Hepatocyte (in vitro differentiated cells): ENCODE results near the gene GAP43. TPM values are rescaled to one million over a fixed set of nuclear protein-coding genes. Genes with fewer than 3 reads are reported as not detected.

Experiments used
- DNase-seq: peaks from one replicate; pipeline ENCODE4 v3.0.0-alpha.2; 2016; ENCODE audit warnings: low spot score
- H2AFZ ChIP-seq: fragments of 200-600 bp; sonication (generic); 2 replicates; pipeline ENCODE4 v1.6.0; 2016; ENCODE audit warnings: antibody characterized with exemption, mild to moderate bottlenecking
- H3K27ac ChIP-seq: fragments of 200-600 bp; sonication (generic); 2 replicates; pipeline ENCODE4 v1.5.1; 2016; ENCODE audit warnings: mild to moderate bottlenecking
- H3K27me3 ChIP-seq: fragments of 200-600 bp; sonication (generic); 2 replicates; pipeline ENCODE4 v1.6.1; 2016
- H3K36me3 ChIP-seq: fragments of 200-600 bp; sonication (generic); replicated peaks from 2 replicates; pipeline ENCODE4 v1.5.1; 2016; ENCODE audit warnings: low read depth; ENCODE audit not compliant: insufficient read depth
- H3K4me1 ChIP-seq: fragments of 200-600 bp; sonication (generic); 2 replicates; pipeline ENCODE4 v1.5.1; 2016; ENCODE audit warnings: mild to moderate bottlenecking, moderate library complexity; ENCODE audit not compliant: insufficient read depth
- H3K4me2 ChIP-seq: fragments of 200-600 bp; sonication (generic); 2 replicates; pipeline ENCODE4 v1.6.0; 2016
- H3K4me3 ChIP-seq: fragments of 200-600 bp; sonication (generic); 2 replicates; pipeline ENCODE4 v1.5.1; 2016; ENCODE audit warnings: mild to moderate bottlenecking
- H3K79me2 ChIP-seq: fragments of 200-600 bp; sonication (generic); 2 replicates; pipeline ENCODE4 v1.6.0; 2017; ENCODE audit warnings: mild to moderate bottlenecking
- H3K9me2 ChIP-seq: fragments of 200-600 bp; sonication (generic); replicated peaks from 2 replicates; pipeline ENCODE4 v1.6.0; 2017; ENCODE audit warnings: mild to moderate bottlenecking; ENCODE audit not compliant: insufficient read depth
- H3K9me3 ChIP-seq: fragments of 200-600 bp; sonication (generic); 2 replicates; pipeline ENCODE4 v1.5.1; 2016; ENCODE audit warnings: low read depth, mild to moderate bottlenecking
- H4K20me1 ChIP-seq: fragments of 200-600 bp; sonication (generic); 2 replicates; pipeline ENCODE4 v1.6.0; 2016; ENCODE audit warnings: mild to moderate bottlenecking; ENCODE audit not compliant: insufficient read depth, poor library complexity, severe bottlenecking
- EZH2 ChIP-seq: fragments of 200-600 bp; sonication (generic); IDR thresholded peaks from 2 replicates; pipeline ENCODE4 v1.6.1; 2016; ENCODE audit warnings: antibody characterized with exemption, mild to moderate bottlenecking, borderline replicate concordance
- EZH2phosphoT487 ChIP-seq: fragments of 200-600 bp; sonication (generic); IDR thresholded peaks from one replicate; pipeline ENCODE4 v1.6.1; 2018; ENCODE audit warnings: antibody characterized with exemption, mild to moderate bottlenecking, low read depth, moderate library complexity; ENCODE audit not compliant: unreplicated experiment, severe bottlenecking
- WGBS: methylation state at CpG from one replicate; pipeline ENCODE4 v1.1.6; 2016; ENCODE audit warnings: low lambda C conversion rate; ENCODE audit errors: missing lambda C conversion rate; 5-methylcytosine and 5-hydroxymethylcytosine counted together
- polyA plus RNA-seq: library from polyadenylated mRNA; unstranded; fragments of >200 nt; fragmentation: Nextera tagmentation; extraction: Ambion mirVana; gene quantifications from 2 replicates; pipeline ENCODE4 v1.2.1, GENCODE V29; 2016
- total RNA-seq: library from RNA; depleted of rRNA; stranded (reverse); fragments of >200 nt; gene quantifications from 2 replicates; pipeline ENCODE4 v1.2.3, GENCODE V29; 2014
- TF ChIP-seq, protein P1 (sequence below): fragments of 200-600 bp; sonication (generic); IDR thresholded peaks from 2 replicates; pipeline ENCODE4 v1.5.1; 2016; ENCODE audit warnings: antibody characterized with exemption, mild to moderate bottlenecking; ENCODE audit not compliant: poor library complexity

The GAP43 gene
- total and polyA plus RNA-seq, 2 experiments from 2014 or later: 0.60 to 0.81 TPM

DNA sequence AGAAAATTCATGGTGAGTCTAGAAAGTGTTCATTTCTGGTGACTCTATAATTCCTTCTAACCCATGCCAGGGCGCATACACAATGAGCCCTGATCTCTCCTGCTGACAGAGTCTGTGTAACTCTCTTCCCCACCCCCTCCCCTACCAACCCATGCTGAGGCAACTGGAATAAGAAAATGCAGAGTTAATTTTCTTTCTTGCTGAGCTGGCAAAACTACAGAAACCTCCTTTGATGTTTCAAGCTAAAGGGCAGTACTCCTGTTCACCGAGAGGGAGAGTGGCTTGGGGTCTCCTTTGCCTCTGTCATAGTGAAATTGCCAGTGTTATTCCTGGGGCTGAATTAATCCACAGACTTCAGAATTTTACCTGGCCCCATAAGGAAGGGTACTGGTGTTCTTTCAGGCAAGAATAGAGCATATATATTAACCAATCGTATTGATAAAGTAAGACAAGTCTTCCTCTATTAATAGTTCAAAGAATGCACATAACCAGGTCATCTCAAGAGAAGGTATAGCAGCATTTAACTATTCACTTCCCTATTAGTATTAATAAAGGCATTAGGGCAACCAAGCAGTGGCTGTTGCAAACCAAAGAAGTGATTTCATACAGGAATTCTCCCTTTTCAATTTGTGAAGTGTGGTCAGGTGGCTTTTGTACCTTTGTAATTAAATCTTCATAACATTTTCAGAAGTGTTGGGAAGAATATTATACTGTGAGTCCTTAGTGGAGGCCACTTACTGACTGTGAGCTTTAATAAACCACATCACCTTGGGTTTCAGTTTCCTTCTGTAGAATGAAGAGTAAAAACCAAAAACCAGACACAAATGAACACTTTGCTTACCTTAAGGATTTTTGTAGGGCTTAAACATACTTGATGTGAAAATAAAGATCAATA lies 4.1 kb downstream of the GAP43 start:
- H3K27ac ChIP-seq: no peak overlapping the region
- WGBS: 59% methylated on average over 3 of the region's 3 CpGs
- H4K20me1 ChIP-seq: no peaks in the 10 kb centered on the region
- no peaks in the 10 kb centered on the region for H3K36me3 ChIP-seq
- no peaks in the 10 kb centered on the region for H3K4me1 ChIP-seq
- H3K9me2 ChIP-seq: no peaks in the 10 kb centered on the region
- H3K27me3 ChIP-seq: peaks cover 38% of the 10 kb centered on the region
- H3K4me2 ChIP-seq: no peak overlapping the region
- no peak overlapping the region for H3K4me3 ChIP-seq
- H3K79me2 ChIP-seq: no peaks in the 10 kb centered on the region
- TF ChIP-seq EZH2: no peak
- no peak for TF ChIP-seq EZH2phosphoT487
- TF ChIP-seq, protein P1, sequence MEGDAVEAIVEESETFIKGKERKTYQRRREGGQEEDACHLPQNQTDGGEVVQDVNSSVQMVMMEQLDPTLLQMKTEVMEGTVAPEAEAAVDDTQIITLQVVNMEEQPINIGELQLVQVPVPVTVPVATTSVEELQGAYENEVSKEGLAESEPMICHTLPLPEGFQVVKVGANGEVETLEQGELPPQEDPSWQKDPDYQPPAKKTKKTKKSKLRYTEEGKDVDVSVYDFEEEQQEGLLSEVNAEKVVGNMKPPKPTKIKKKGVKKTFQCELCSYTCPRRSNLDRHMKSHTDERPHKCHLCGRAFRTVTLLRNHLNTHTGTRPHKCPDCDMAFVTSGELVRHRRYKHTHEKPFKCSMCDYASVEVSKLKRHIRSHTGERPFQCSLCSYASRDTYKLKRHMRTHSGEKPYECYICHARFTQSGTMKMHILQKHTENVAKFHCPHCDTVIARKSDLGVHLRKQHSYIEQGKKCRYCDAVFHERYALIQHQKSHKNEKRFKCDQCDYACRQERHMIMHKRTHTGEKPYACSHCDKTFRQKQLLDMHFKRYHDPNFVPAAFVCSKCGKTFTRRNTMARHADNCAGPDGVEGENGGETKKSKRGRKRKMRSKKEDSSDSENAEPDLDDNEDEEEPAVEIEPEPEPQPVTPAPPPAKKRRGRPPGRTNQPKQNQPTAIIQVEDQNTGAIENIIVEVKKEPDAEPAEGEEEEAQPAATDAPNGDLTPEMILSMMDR: no peak
- H2AFZ ChIP-seq: no peak overlapping the region
- no peaks in the 10 kb centered on the region for H3K9me3 ChIP-seq
- no peak for DNase-seq

DNA sequence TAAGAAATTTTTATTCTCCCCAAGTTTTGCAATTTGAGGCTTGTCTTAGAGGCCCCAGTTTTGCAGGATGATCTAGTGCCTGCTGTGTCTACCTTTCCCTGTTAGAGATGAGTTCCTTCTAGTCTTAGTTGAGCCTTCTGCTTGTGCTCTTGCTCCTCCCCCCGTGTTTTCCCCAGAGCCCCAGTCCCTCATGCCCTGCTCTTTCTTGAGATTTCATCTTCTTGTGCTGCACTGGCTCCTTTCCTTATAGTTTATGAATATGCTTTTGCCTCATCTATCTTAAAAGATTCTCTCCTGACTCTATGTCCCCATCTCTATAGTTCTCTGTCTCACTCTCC lies 4.7 kb downstream of the GAP43 start:
- Histone ChIP-seq H3K9me3 (no peaks in the 10 kb centered on the region), H4K20me1 (no peaks in the 10 kb centered on the region), H3K27me3 (peaks cover 35% of the 10 kb centered on the region), H3K4me3 (no peak overlapping the region), H3K36me3 (no peaks in the 10 kb centered on the region), H2AFZ (no peak overlapping the region), H3K4me1 (no peaks in the 10 kb centered on the region), H3K4me2 (no peak overlapping the region), H3K9me2 (no peaks in the 10 kb centered on the region), H3K79me2 (no peaks in the 10 kb centered on the region), H3K27ac (no peak overlapping the region)
- TF ChIP-seq, protein P1: no peak
- TF ChIP-seq EZH2 (no peak), EZH2phosphoT487 (no peak)
- no peak for DNase-seq
- 47% methylated on average over 1 of the region's 1 CpG for WGBS

DNA sequence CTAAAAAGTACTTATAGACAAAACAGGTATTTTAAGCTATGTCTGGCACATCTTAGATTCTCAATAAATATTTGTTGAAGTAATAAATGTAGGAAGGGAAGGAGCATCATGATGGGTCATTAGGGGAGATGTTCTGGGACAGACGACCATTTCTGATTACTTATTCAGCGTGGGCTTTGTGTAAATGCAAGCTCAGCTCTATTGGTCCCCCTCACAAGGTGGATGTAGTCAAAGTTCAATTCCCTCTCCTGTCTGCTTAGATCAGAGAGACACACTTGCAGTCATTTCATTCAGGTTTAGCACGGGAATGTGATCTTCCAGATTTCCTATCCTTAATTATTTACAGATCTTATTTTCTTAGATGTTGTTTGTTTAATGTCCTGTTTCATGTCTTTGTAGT lies 7.5 kb downstream of the GAP43 start:
- no peaks in the 10 kb centered on the region for H3K9me2 ChIP-seq
- no peaks in the 10 kb centered on the region for H3K36me3 ChIP-seq
- no peak overlapping the region for H3K27ac ChIP-seq
- H4K20me1 ChIP-seq: no peaks in the 10 kb centered on the region
- H3K79me2 ChIP-seq: no peaks in the 10 kb centered on the region
- no peak overlapping the region for H2AFZ ChIP-seq
- no peak for TF ChIP-seq EZH2
- no peak for TF ChIP-seq EZH2phosphoT487
- TF ChIP-seq, protein P1: no peak
- DNase-seq: no peak
- H3K4me3 ChIP-seq: no peak overlapping the region
- WGBS: 72% methylated on average over 3 of the region's 3 CpGs
- no peaks in the 10 kb centered on the region for H3K9me3 ChIP-seq
- peaks cover 18% of the 10 kb centered on the region for H3K27me3 ChIP-seq
- no peak overlapping the region for H3K4me2 ChIP-seq
- no peaks in the 10 kb centered on the region for H3K4me1 ChIP-seq
